ENCODE data around the gene SLA2. TPM values are rescaled to one million over a fixed set of nuclear protein-coding genes. Genes with fewer than 3 reads are reported as not detected.
"Not testable (repeated sequence)": the region's sequence is repeated elsewhere in the genome, so short reads cannot be mapped to it uniquely, and the experiment has no call there.

The SLA2 gene, protein sequence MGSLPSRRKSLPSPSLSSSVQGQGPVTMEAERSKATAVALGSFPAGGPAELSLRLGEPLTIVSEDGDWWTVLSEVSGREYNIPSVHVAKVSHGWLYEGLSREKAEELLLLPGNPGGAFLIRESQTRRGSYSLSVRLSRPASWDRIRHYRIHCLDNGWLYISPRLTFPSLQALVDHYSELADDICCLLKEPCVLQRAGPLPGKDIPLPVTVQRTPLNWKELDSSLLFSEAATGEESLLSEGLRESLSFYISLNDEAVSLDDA
- not detected in 2 replicates for total RNA-seq

DNA sequence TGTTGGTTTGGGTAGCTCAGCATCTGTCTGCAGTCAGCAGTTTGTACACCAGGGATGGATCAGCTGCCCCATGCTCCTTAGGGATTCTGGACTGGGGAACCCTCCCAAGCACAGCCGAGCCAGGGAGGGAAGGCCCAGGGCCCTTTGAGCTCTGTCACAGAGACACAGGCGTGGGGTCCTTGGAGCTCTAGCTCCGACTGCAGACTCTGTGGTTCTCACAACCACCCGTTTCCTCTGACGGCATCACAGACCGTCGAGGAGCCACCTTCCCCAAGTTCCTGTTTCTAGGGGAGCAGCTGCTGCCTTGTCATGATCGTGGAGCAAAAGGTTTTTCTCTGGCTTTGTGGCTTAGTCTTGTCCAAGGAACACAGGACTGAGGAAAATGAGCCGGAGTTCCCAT lies at the start of gene SLA2:
Gene SLA2, minus strand, starts transcription at position 199 of the 400 bp plus-strand sequence. CDS start 4,861 bp downstream, outside the sequence.
- DNase-seq = peak; percentile 12

DNA sequence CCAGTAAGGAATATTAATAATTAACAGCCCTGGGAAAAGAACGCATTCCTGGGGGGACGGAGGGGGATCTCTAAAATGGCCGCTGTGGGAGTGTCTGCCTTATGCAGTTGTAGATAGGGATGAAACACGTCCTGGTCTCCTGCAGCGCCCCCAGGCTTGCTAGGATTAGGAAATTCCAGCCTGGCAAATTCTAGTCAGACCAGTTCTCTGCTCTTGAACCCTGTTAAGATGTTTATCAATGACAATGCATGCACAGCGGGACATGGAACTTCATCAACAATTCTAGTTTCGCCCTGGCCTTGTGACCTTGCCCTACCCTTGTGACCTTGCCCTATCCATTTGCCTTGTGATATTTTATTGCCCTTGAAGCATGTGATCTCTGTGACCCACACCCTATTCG lies 49.5 kb upstream of the SLA2 start:
- not testable (repeated sequence) for DNase-seq

DNA sequence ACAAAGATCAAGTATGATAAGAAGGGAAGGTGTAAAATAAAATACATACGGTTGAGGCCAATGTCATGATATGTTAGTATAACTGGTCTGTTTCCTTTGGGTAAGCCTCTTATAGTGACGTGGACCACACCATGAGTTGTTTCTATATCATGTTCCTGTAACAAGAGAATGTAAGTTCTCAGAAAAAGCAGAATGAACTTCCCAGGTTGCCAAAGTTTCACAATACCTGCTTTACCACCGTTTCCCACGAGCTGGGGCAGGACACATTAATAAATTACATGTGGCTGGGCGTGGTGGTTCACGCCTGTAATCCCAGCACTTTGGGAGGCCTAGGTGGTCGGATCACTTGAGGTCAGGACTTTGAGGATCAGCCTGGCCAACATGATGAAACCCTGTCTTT lies 42.6 kb upstream of the SLA2 start:
- no peak for DNase-seq

DNA sequence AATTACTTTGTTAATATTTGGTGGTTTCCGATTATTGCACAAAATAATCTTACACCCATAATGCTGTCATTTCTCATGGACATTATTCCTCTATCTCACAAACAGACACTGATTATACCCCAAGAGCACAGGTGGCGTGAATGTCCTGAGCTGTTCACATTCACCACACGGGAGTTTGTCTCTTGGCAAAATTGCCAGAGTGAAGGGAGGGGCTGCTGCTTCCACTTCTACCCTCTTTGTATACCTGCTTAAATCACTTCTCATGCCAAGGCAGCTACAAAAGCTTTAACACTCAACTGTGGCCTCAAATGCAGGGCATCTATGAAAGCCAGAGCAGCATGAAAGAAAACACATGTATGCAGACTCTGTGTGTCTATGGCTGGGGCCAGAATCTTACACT lies 41.9 kb upstream of the SLA2 start:
- DNase-seq = no peak

DNA sequence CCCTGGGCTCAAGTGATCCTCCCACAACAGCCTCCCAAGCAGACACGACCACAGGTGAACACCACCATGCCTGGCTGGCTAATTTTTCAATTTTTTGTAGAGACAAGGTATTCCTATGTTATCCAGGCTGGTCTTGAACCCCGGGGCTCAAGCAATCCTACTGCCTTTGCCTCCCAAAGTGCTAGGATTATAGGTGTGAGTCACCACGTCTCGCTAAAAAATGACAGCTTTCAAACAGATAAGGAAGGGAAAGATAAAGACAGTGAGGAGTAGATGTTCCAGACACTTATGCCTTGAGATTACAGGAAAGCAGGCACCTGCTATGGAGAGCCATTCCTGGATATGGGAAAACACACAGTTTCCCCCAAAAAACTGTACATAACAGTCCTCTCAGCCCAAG lies 40.9 kb upstream of the SLA2 start:
- DNase-seq = no peak

DNA sequence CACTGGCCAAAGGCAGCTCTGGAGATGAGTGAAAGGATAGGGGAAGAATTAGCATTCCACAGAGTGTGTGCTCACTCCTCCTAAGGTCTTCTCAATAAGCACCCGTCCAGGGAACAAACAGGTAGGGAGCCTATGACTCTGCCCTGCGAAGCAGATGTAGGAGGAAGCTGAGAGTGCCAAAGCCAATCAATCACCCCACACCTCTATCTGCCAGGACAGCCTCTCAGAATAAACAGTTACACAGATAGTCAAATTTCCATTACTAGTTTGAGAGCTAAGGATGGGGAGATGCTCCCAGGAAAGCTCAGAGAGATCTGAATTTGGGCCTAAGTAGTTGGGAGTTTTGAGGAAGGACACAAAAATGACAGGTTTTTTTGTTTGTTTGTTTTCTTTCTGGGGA lies 40.5 kb upstream of the SLA2 start:
- DNase-seq = no peak

DNA sequence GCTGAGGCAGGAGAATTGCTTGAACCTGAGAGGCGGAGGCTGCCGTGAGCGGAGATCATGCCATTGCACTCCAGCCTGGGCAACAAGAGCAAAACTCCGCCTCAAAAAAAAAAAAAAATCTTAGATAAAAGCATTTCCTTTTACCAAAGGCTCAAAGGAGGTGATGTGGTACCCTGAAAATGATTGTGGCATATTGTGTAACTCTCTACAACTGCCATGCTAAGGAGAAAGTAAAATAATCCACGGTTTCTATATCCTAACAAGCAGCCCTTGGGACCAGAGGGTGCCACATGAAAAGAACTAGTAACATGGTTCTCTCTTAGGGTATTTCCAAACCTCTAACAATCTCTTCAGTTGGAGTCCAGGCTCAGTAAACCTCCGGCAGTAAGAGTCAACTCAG lies 38.8 kb upstream of the SLA2 start:
- no peak for DNase-seq

DNA sequence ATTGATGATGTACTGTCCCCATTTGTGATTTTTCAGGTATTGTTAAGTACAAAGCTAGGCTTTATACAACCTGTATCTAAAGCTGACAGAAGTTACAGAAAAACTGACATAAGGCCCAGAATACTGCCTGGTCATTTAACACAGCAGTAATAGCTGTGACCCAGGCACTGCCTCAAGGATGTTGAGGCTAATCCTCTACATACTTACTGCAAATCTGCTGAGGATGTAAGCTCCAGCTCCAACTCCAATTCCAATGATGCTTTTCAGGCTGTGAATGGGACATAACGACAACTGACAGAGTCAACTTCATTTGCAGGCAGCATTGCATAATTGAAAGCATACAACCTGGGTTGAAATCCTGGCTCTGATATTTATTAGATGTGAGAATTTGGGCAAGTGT lies 36.3 kb upstream of the SLA2 start:
- no peak for DNase-seq

DNA sequence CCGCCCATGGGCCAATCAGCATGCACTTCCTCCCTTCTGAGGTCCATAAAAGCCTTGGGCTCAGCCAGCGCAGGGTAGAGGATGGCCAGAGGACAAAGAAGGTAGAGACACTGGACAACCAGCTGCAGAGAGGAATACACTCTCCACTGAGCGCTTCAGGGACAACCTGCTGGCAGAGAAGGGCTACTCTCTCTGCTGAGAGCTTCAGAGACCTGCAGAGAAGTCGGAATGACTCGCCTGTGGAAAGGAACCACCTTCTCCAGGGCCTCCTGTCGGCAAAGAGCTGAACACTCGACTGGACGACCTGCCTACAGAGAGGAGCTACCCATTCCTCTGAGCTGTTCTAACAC lies 31.4 kb upstream of the SLA2 start:
- DNase-seq = no peak

DNA sequence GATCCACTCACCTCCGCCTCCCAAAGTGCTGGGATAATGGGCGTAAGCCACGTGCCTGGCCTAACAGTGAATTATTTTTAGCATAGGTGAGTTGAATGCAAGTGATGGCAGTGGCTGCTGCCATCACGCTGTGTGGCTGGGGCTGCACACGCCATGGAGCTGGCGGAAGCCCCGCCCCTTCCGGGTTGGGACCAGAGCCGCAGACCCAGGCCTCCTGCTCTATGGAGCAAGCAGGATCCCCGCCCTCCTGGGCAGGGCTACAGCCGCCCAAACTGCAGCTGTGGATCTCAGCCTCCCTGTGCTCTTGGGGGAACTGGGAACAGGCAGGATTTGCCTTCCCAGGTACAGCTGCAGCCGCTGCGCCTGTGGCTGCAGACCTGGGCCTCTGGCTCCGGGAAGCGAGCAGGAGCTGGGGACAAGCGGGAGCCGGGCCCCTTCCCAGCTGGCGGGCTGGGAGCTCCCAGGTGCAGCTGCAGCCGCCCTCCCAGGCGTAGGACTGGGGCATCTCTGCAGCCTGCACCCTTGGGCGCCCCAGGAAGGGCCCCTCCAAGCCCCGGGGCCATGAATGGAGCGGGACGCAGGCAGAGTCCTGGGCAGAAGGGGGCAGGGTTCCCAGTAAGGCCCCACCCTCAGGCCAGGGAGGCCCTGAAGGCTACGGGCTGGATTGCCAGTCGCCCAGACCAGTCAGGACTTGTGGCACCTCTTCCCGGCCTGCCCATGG lies 30.9 kb upstream of the SLA2 start:
- DNase-seq = no peak

DNA sequence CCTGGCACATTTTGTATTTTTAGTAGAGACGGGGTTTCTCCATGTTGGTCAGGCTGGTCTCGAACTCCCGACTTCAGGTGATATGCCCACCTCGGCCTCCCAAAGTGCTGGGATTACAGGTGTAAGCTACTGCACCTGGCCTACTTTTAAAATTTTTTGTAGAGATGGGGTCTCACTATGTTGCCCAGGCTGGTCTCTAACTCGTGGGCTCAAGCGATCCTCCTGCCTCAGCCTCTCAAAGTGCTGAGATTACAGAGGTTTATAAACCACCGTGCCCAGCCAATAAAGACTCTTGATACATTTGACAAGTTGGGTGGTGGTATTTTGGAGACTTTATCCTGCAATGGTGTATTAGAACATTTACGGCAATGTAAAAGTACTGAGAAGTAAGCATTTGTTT lies 29.5 kb upstream of the SLA2 start:
- not testable (repeated sequence) for DNase-seq

DNA sequence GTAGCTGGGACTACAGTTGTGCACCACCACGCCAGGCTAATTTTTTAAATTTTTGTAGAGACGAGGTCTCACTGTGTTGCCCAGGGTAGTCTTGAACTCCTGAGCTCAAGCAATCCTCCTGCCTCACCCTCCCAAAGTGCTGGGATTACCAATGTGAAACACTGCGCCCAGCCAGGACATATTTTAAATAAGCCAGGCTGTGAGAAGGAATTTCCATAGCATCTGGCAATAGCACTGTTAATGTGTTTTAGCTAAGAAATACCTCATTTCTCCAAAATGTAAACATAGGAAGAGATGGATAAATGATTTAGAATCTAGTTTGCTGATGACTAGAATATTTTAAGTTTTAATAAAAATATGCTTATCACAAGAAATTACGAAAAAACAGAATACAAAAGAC lies 27.0 kb upstream of the SLA2 start:
- no peak for DNase-seq

DNA sequence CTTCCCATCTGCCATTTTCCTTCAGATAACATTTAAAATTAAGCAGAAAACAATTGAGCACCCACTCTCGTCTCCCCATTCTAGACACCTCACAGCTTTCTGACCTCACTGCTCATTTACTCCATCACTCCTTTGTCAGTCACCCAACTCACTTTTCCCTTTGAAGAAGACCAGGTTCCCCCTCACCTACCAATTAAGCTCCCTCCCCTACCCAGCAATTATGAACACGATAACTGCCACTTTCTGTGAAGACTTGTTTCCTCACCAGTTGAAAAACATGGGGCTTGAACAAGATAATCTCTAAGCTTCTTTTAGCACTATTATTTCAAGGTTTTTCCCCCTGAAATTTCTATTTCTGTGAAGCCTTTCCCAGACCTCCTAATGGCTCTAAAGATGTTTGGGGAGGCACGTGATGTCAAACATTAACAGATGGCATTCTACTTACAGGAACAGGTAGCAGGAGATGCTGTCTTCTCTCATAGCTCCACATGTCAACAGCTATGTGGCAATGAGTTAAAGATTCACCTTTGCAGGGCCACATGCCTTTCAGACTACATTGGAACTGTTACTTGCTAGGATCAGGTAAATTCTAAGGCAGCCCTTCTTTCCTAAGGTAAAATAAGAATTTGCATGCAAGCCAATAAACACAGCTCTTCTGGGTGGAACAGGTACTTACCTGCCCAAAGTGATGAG lies 24.8 kb upstream of the SLA2 start:
- no peak for DNase-seq

DNA sequence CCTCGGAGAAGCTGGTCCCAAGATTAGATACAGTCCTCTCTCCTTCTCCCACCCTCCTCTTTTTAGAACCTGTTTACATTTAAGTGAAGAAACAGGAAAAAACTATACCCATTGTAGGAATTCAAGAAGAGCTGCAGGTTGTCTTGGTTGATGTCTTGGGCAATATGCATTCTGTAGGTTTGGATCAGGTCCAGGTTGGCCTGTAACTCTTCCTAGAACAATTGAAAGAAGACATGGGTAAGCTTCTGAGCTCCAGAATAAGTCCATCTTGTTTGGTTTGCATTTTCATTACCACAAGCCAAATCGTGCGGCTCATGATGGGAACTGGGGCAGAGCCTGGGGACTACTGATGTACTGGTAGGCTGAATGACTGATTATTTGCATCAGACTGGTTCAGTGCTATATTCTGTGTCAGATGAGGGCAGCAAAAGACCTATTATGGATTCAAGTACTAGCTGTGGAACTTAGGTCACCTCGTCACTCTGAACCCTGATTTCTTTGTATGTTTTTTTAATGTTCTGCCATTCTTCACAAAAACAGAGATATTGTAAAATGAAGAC lies 20.3 kb upstream of the SLA2 start:
- DNase-seq = peak; percentile 33

DNA sequence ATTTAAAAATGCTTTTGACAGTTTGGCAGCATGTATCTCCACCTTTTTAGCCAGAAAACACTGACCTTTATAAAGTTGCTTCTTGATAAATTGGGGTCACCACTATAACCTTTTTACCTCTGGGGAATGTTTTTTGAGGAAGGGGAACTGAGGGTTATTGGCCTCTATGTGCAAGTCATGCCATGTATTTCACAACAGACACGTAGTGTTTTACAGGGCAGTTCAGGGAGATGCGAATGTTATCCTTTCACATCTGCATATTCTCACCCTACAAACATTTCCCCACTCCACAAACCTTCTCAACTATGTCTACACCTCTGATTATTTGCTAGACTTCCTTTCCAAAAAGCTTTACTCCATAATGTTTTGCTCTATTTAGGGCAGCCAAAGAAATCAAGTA lies 17.0 kb upstream of the SLA2 start:
- no peak for DNase-seq

DNA sequence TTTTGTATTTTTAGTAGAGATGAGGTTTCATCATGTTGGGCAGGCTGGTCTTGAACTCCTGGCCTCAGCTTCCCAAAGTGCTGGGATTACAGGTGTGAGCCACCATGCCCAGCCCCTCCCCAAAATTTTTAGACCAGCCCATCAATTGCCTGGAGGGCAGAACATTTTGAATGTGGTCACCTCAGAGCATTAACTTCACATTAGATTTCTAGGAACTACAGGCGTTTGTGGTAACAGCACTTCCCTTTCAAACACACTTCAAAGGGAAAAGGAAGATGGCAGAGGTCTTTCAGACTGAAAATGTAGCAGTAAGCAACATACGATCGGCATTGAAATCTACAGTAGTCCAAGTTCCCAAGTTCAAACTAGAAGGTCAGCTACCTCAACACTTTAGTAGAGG lies 12.3 kb upstream of the SLA2 start:
- no peak for DNase-seq

DNA sequence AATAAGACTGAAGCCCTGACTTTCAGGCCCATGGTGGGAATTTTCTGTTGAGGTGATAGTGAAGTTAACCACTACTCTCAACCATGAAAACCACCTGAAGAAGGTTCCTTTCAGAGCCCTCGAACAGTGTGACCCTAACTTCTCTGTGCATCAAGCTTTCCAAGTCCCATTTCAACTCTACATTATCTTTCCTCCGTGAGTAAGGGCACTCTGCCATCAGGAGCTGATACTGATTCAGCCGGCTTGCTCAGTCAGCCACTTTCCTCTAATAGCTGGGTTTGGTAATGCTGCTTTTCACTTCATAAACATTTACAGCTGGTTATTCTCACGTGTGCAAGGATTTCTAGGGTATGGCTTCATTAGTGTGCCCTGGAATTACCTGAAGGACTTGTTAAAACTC lies 10.7 kb upstream of the SLA2 start:
- no peak for DNase-seq

DNA sequence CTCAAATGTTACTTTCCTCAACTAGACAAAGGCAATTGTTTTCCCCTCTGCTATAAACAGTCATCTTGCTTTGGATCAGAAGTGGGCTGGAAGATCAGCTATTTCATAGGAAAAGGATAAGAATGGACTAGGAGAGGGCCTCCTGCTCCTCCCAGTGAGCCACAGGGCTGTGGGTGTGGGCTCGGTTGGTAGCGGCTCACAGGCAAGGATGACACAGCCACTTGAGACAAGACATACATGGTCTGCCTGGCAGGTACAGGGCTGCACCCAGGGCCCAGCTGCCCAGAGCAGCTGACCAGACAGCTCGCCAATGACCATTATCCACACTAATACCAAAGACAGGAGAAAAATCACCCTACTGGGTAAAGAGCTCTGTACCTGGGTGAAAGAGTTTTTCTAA lies 9.0 kb upstream of the SLA2 start:
- no peak for DNase-seq

DNA sequence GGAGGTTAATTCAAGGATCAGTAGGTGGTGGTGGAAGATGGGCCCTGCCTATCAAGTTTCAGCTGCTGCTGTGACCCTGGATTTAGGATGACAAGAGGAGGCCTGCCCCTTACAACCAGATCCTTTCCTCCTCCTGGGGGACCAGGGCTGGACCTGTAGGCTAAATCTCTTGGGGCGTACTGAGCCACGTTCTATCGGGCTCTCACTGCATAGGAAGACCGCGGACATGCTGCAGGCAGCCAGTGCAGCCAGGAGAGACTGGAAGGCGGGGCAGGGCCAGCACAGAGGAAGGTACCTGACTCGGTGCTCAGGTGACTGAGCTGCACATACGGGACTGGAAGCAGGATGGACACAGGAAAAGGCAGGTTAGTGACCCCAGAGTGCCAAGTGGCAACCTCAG lies 8.5 kb upstream of the SLA2 start:
- DNase-seq = no peak

DNA sequence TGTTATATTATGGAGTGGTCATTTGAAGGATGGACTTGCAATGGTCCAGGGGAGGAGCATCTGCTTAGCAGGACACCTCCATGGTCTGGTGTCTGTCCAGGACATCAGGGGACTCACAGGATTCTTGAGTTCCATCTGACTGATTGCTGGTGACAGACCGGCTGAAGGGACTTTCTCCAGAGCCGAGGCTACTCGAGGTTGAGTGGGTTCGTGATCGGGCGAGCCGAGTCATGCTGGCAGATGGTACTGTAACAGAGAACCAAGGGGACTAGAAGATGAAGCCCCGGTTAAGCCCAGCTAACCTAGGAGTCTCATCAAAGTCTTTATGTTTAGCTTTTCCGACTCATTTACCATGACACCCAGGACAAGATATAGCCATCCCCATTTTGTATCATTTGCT lies 7.5 kb upstream of the SLA2 start:
- DNase-seq = no peak

DNA sequence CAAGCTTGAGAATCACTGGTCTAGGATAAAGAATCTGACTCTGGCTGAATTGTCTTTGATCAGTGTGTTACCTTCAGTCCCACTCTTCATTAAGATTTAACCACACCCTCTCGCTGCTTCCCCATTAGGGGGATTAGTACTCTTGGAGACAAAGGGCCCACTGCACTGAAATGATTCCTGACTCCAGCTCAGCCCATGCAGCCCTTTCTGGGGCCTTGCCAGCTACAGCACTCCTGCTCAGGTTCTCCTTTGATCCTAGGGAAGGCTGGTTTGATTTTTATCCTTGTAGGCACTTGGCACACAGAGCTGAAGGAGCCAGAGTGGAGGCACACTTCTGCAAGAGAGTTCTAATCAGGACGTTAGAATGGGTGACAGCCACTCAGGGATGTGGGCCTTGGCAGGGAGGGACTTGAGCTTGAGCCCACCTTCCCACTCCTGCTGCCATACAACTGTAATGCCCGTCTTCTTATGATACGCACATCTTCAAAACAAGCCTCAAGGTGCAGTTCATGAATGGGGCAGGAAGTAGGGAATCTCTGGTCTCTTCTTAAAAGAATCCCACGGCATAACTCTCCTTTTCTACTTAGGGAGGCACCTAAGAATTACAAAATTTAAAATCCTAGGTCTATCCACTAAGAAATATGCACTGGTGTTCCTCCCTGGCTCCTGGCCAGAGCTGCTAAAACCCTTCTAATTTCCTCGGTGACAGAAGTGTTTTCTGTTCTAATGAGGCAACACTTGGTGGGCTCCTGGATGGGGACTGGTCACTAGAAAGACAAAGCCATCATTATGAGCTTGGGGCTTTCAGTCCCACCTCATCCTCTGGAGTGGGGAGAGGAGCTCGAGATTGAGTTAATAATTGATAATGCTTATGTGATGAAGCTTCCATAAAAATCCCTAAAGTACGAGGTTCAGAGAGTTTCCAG lies 1.5 kb upstream of the SLA2 start:
- DNase-seq = no peak

DNA sequence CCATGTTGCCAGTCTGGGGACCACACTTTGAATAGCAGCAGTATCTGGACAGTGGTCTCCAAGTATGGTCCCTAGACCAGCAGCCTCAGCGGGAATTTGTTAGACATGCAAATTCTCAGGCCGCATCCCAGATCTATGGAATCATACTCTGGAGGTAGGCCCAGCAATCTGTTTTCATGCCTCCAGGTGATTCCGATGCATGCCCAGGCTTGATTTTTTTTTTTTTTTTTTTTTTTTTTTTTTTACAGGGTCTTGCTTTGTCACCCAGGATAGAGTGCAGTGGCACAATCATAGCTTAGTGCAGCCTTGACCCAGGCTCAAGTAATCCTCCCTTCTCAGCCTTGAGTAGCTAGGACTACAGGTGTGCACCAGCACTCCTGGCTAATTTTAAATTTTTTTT lies 682 bp upstream of the SLA2 start:
- no peak for DNase-seq

DNA sequence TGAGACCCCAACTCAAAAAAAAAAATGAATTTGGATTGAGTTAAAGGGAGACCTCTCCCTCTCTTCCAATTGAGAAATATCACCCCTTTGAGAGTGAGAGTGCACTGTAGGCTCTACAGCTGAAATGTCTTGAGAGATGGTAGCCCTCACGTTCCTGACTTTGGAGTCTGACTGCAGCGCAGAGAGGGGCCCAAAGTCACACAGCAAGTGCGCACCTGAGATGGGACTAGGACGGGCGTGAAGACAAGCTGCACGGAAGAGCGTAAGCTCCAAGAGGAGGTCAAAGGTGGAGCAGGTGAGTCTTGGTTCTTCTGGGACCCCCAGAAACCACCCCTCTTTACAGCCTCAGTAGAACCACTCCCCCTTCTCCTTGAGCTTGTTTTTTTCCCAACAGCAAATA lies 643 bp downstream of the SLA2 start:
- DNase-seq = no peak
